Measurements from ENCODE around the gene PALB2.

The PALB2 gene

DNA sequence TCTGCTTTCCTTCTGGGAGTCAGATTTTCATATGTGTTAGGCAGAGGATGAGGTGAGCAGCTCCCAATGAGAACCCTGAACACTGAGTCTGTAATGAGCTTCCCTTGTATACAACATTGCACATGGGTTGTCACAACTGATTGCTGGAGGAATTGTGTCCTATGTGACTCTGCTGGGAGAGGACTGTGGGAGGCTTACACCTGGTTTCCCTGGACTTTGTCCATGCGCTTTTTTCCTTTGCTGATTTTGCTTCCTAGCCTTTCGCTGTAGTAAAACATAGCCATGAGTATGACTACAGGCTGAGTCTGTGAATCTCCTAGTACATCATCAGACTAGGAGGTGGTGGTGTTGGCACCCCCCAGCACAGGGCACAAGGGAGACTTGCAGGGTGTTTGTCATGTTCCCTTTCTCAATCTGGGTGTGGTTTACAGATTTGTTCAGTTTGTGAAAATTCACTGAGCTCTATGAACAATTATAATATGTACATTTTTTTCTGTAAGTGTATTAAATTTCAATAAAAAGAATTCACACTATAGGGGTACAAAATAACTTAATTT is 35.9 kb upstream of the PALB2 start:
- H3K27me3 ChIP-seq (ENCODE audit: control insufficient read depth, insufficient read depth, low read length) = no peaks in the 10 kb centered on the region
- no peak overlapping the region for H2AFZ ChIP-seq
- H3K9me3 ChIP-seq (ENCODE audit: control insufficient read depth, low read length) = no peaks in the 10 kb centered on the region
- no peak overlapping the region for H3K9ac ChIP-seq
- H3K27ac ChIP-seq = no peak overlapping the region
- H3K4me2 ChIP-seq (ENCODE audit: low read length) = no peak overlapping the region
- H3K4me3 ChIP-seq (ENCODE audit: low read depth, low read length) = no peak overlapping the region
- TF ChIP-seq, protein P1, sequence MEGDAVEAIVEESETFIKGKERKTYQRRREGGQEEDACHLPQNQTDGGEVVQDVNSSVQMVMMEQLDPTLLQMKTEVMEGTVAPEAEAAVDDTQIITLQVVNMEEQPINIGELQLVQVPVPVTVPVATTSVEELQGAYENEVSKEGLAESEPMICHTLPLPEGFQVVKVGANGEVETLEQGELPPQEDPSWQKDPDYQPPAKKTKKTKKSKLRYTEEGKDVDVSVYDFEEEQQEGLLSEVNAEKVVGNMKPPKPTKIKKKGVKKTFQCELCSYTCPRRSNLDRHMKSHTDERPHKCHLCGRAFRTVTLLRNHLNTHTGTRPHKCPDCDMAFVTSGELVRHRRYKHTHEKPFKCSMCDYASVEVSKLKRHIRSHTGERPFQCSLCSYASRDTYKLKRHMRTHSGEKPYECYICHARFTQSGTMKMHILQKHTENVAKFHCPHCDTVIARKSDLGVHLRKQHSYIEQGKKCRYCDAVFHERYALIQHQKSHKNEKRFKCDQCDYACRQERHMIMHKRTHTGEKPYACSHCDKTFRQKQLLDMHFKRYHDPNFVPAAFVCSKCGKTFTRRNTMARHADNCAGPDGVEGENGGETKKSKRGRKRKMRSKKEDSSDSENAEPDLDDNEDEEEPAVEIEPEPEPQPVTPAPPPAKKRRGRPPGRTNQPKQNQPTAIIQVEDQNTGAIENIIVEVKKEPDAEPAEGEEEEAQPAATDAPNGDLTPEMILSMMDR (IDR thresholded peaks at IDR 0.05) = no peak
- no peaks in the 10 kb centered on the region for H3K79me2 ChIP-seq
- H3K36me3 ChIP-seq (ENCODE audit: control insufficient read depth, insufficient read depth, low read length) = no peaks in the 10 kb centered on the region
- H3K4me1 ChIP-seq = no peaks in the 10 kb centered on the region

DNA sequence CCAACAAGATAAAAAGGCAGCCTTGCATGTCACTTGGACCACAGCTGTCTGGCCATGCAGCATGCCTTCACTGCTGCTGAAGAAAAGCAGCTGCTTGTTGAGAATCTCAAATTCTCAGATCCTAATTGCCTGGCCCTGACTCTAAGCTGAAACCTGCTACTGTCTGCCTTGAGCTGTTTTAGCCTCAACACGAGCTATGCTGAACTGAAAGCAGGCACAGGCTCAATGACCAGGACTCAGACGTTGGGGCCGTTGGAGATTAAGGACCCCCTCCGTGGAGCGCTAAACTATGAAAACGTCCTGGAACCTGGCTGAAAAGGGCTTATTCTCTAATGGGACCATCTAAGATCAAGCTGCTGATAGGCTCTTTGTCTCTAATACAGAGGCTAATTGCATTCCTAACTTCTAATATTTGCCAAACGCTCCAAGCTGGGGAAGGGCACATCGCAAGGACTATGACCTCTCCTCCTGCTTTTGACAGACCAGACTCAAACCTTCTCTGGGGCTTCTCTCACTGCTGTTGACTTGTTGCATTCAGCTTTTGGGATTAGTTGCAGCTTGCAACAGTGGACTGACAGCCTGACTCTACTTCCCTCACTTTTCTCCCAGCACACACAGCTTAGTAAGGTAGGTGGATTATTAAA is 33.0 kb upstream of the PALB2 start:
- Histone ChIP-seq H3K27me3 (ENCODE audit: control insufficient read depth, insufficient read depth, low read length) (no peaks in the 10 kb centered on the region), H3K9ac (no peak overlapping the region), H3K4me3 (ENCODE audit: low read depth, low read length) (no peak overlapping the region), H3K79me2 (no peaks in the 10 kb centered on the region), H3K27ac (no peak overlapping the region), H3K36me3 (ENCODE audit: control insufficient read depth, insufficient read depth, low read length) (no peaks in the 10 kb centered on the region), H3K4me2 (ENCODE audit: low read length) (no peak overlapping the region), H2AFZ (no peak overlapping the region), H3K4me1 (no peaks in the 10 kb centered on the region), H3K9me3 (ENCODE audit: control insufficient read depth, low read length) (no peaks in the 10 kb centered on the region)
- TF ChIP-seq, protein P1 (IDR thresholded peaks at IDR 0.05) = no peak

DNA sequence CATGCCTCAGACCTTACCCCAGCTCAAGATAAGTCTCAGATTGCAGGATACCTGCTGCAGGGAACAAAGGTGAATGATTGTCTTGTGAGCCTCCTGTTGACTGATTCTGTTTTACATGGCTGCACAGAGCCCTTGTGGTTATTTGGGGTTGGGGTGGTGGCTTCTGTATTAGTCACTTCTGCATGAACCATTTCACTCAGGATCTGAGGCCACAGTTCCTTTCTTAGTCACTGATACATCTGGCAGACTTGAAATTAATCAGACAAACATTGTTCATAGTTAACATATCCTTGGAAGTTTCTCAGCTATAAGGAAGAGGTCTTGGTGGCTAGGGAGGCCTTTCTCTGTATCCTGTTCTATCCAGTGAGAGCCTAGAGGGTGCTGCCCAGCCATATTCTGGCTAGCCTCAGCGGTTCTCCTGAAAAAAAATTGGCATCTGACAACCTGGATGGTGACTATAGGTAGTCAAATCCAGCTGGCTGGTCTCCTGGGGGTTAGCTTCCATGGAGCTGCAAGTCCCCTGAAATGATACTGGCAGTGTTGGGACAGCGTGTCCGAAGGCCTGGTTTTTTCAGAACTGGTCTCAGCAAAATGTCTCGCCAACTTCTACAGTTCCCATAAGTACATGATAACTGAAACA is 29.1 kb upstream of the PALB2 start:
- no peak overlapping the region for H2AFZ ChIP-seq
- no peak overlapping the region for H3K4me2 ChIP-seq (ENCODE audit: low read length)
- H3K9ac ChIP-seq = no peak overlapping the region
- TF ChIP-seq, protein P1 (IDR thresholded peaks at IDR 0.05) = no peak
- H3K27me3 ChIP-seq (ENCODE audit: control insufficient read depth, insufficient read depth, low read length) = no peaks in the 10 kb centered on the region
- no peaks in the 10 kb centered on the region for H3K9me3 ChIP-seq (ENCODE audit: control insufficient read depth, low read length)
- H3K27ac ChIP-seq = no peak overlapping the region
- H3K79me2 ChIP-seq = no peaks in the 10 kb centered on the region
- no peaks in the 10 kb centered on the region for H3K4me1 ChIP-seq
- H3K36me3 ChIP-seq (ENCODE audit: control insufficient read depth, insufficient read depth, low read length) = no peaks in the 10 kb centered on the region
- no peak overlapping the region for H3K4me3 ChIP-seq (ENCODE audit: low read depth, low read length)

DNA sequence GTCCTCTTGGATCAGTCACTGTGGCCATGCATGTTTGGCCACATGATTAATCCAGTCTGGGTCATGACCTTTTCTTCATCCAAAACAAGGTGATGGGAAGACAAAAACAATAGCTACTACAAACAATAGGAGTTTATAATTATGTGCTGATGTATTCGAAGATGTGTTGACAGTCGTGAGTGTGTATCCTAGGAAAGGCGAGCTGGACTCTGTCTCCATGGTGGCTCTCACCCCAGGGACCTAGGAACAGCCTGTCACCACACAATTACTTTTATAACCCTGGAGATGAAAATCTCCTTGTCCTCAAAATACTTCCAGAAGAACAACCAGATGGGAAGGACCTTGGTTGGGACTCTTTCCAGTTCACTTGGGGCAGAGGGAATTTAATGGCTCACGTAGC is 27.8 kb upstream of the PALB2 start:
- TF ChIP-seq, protein P1 (IDR thresholded peaks at IDR 0.05) = no peak
- H3K4me1 ChIP-seq = no peaks in the 10 kb centered on the region
- no peaks in the 10 kb centered on the region for H3K36me3 ChIP-seq (ENCODE audit: control insufficient read depth, insufficient read depth, low read length)
- no peaks in the 10 kb centered on the region for H3K27me3 ChIP-seq (ENCODE audit: control insufficient read depth, insufficient read depth, low read length)
- no peak overlapping the region for H3K4me2 ChIP-seq (ENCODE audit: low read length)
- no peaks in the 10 kb centered on the region for H3K79me2 ChIP-seq
- no peak overlapping the region for H3K27ac ChIP-seq
- no peak overlapping the region for H2AFZ ChIP-seq
- H3K4me3 ChIP-seq (ENCODE audit: low read depth, low read length) = no peak overlapping the region
- H3K9ac ChIP-seq = no peak overlapping the region
- H3K9me3 ChIP-seq (ENCODE audit: control insufficient read depth, low read length) = no peaks in the 10 kb centered on the region

Data from parathyroid adenoma (tissue), 2 donors.